Thymus (tissue), 14 donors: ENCODE measurements around the gene RNF168. TPM values are rescaled to one million over a fixed set of nuclear protein-coding genes. Genes with fewer than 3 reads are reported as not detected.
A peak's percentile ranks its signal among the peaks of the same experiment; 100 is the strongest.
"Not testable (repeated sequence)": the region's sequence is repeated elsewhere in the genome, so short reads cannot be mapped to it uniquely, and the experiment has no call there.

Source experiments
- DNase-seq, 9 donors: peaks; one replicate each; pipeline ENCODE4 v3.0.0-alpha.2; 2013; ENCODE audit warnings: low spot score in 9 of 9, low read depth in 6 of 9, missing footprints in 1 of 9
- H3K27ac ChIP-seq, 2 donors: one replicate each; pipeline ENCODE4 v1.5.1; 2013; ENCODE audit warnings: control low read depth in 1 of 2, low read depth in 1 of 2, low read length in 1 of 2, mild to moderate bottlenecking in 1 of 2, moderate library complexity in 1 of 2
- H3K27me3 ChIP-seq, 2 donors: one replicate each; pipeline ENCODE4 v1.5.1; 2013; ENCODE audit warnings: low read length in 1 of 2; ENCODE audit not compliant: control insufficient read depth in 2 of 2, insufficient read depth in 1 of 2
- H3K36me3 ChIP-seq, 2 donors: one replicate each; pipeline ENCODE4 v1.5.1; 2013; ENCODE audit warnings: low read length in 1 of 2, mild to moderate bottlenecking in 1 of 2, moderate library complexity in 1 of 2; ENCODE audit not compliant: control insufficient read depth in 2 of 2, insufficient read depth in 2 of 2
- H3K4me1 ChIP-seq, 2 donors: one replicate each; pipeline ENCODE4 v1.5.1; 2013; ENCODE audit warnings: low read length in 2 of 2; ENCODE audit not compliant: control insufficient read depth in 2 of 2, insufficient read depth in 2 of 2
- H3K4me3 ChIP-seq, 2 donors: one replicate each; pipeline ENCODE4 v1.5.1; 2013; ENCODE audit warnings: low read length in 2 of 2, control low read depth in 1 of 2, mild to moderate bottlenecking in 1 of 2
- H3K9me3 ChIP-seq, 2 donors: one replicate each; pipeline ENCODE4 v1.5.1; 2013; ENCODE audit warnings: low read length in 1 of 2, mild to moderate bottlenecking in 1 of 2; ENCODE audit not compliant: control insufficient read depth in 2 of 2, insufficient read depth in 1 of 2
- WGBS: extraction: QIAGEN DNeasy Blood & Tissue Kit; methylation state at CpG from one replicate; pipeline ENCODE4 v1.1.7; 2013; 5-methylcytosine and 5-hydroxymethylcytosine counted together
- long read RNA-seq, 10 donors: transcript quantifications; one replicate each; lab custom pipeline, GENCODE V29; 2026
- polyA plus RNA-seq: library from polyadenylated mRNA; stranded (reverse); fragments of 200-250 nt; gene quantifications from one replicate; pipeline ENCODE4 v1.2.3, GENCODE V29; 2013
- total RNA-seq: library from RNA; stranded (reverse); fragments of 120-200 nt; gene quantifications from one replicate; pipeline ENCODE4 v1.2.4, GENCODE V29; 2013
- donor health status: healthy.

The RNF168 gene
- total RNA-seq = 15.9 TPM
- polyA plus RNA-seq = 8.4 TPM
- long read RNA-seq, donor 1 = 0 reads
- long read RNA-seq, donor 2 = 0 reads
- long read RNA-seq, donor 3 = 0 reads
- long read RNA-seq, donor 4, full-length matches to known transcripts = 2 of 2 reads
- long read RNA-seq, donor 4, partial matches to known transcripts = 0 of 2 reads
- long read RNA-seq, donor 4, other reads (novel, unspliced or antisense) = 0 of 2 reads
- long read RNA-seq, donor 5, full-length matches to known transcripts = 5 of 5 reads
- long read RNA-seq, donor 5, partial matches to known transcripts = 0 of 5 reads
- long read RNA-seq, donor 5, other reads (novel, unspliced or antisense) = 0 of 5 reads
- long read RNA-seq, donor 6, full-length matches to known transcripts = 3 of 32 reads
- long read RNA-seq, donor 6, partial matches to known transcripts = 0 of 32 reads
- long read RNA-seq, donor 6, other reads (novel, unspliced or antisense) = 29 of 32 reads
- long read RNA-seq, donor 7, partial matches to known transcripts = 52 of 53 reads
- long read RNA-seq, donor 7, other reads (novel, unspliced or antisense) = 0 of 53 reads
- long read RNA-seq, donor 8, full-length matches to known transcripts = 2 of 2 reads
- long read RNA-seq, donor 8, partial matches to known transcripts = 0 of 2 reads
- long read RNA-seq, donor 8, other reads (novel, unspliced or antisense) = 0 of 2 reads
- long read RNA-seq, donor 9, full-length matches to known transcripts = 5 of 5 reads
- long read RNA-seq, donor 9, partial matches to known transcripts = 0 of 5 reads
- long read RNA-seq, donor 9, other reads (novel, unspliced or antisense) = 0 of 5 reads
- long read RNA-seq, donor 10, full-length matches to known transcripts = 4 of 4 reads
- long read RNA-seq, donor 10, partial matches to known transcripts = 0 of 4 reads
- long read RNA-seq, donor 10, other reads (novel, unspliced or antisense) = 0 of 4 reads

GRCh38 chr3:196503196-196504076 is at the start of gene RNF168:
TSS of gene RNF168 (minus strand) at chr3:196503768. CDS start at chr3:196503173, 595 bp downstream.
- Histone ChIP-seq H3K27me3 (no peaks in the 10 kb centered on the region), H3K27ac (peak within 1 kb of the TSS; percentile 81 to 93), H3K4me3 (peak within 1 kb of the TSS; percentile 64 to 86), H3K36me3 (peaks cover 2 to 4% of the 10 kb centered on the region in 2 donors), H3K9me3 (peaks cover 5 to 6% of the 10 kb centered on the region in 2 donors), H3K4me1 (peaks cover 11 to 14% of the 10 kb centered on the region in 2 donors)
- under 1% methylated on average over 75 of the region's 75 CpGs for WGBS
- DNase-seq = peak; percentile 73 to 95 (median 90)

GRCh38 chr3:196552253-196552652 is 48.7 kb upstream of the RNF168 start:
- H3K27ac ChIP-seq = no peak overlapping the region
- 99% methylated on average over 5 of the region's 5 CpGs for WGBS

GRCh38 chr3:196550172-196550571 is 46.6 kb upstream of the RNF168 start:
- DNase-seq, H3K4me3 ChIP-seq, H3K27me3 ChIP-seq, H3K36me3 ChIP-seq, H3K4me1 ChIP-seq, H3K9me3 ChIP-seq, H3K27ac ChIP-seq: not testable (repeated sequence)
- WGBS = 89% methylated on average over 3 of the region's 3 CpGs

More at GRCh38 chr3:196552253-196552652, 48.7 kb upstream of the RNF168 start:
- H3K9me3 ChIP-seq = peaks cover 0 to 8% of the 10 kb centered on the region in 2 donors
- no peaks in the 10 kb centered on the region for H3K4me1 ChIP-seq
- H3K4me3 ChIP-seq = no peak overlapping the region
- no peak for DNase-seq
- H3K27me3 ChIP-seq = no peaks in the 10 kb centered on the region
- H3K36me3 ChIP-seq = peaks cover 0 to 3% of the 10 kb centered on the region in 2 donors

- not testable (repeated sequence) for DNase-seq, H3K27me3 ChIP-seq, H3K4me3 ChIP-seq, H3K9me3 ChIP-seq, H3K4me1 ChIP-seq, H3K27ac ChIP-seq, H3K36me3 ChIP-seq
- 97% methylated on average over 1 of the region's 1 CpG for WGBS
Observed at GRCh38 chr3:196549312-196549711, 45.7 kb upstream of the RNF168 start.

GRCh38 chr3:196547067-196547466 is 43.5 kb upstream of the RNF168 start:
- 100% methylated on average over 2 of the region's 2 CpGs for WGBS
- H3K4me3 ChIP-seq = no peak overlapping the region
- no peak overlapping the region for H3K27ac ChIP-seq

GRCh38 chr3:196546537-196546936 is 43.0 kb upstream of the RNF168 start:
- no peak overlapping the region for H3K27ac ChIP-seq
- 95% methylated on average over 5 of the region's 5 CpGs for WGBS
- DNase-seq = no peak
- H3K9me3 ChIP-seq = peaks cover 0 to 8% of the 10 kb centered on the region in 2 donors
- no peak overlapping the region for H3K4me3 ChIP-seq
- H3K4me1 ChIP-seq = no peaks in the 10 kb centered on the region
- H3K36me3 ChIP-seq = no peaks in the 10 kb centered on the region
- H3K27me3 ChIP-seq = no peaks in the 10 kb centered on the region

More at GRCh38 chr3:196547067-196547466, 43.5 kb upstream of the RNF168 start:
- Histone ChIP-seq H3K27me3 (no peaks in the 10 kb centered on the region), H3K36me3 (no peaks in the 10 kb centered on the region), H3K9me3 (peaks cover 0 to 8% of the 10 kb centered on the region in 2 donors), H3K4me1 (no peaks in the 10 kb centered on the region)
- DNase-seq = no peak

- 98% methylated on average over 2 of the region's 2 CpGs for WGBS
- H3K27me3 ChIP-seq = no peaks in the 10 kb centered on the region
- H3K4me1 ChIP-seq = no peaks in the 10 kb centered on the region
- no peak overlapping the region for H3K27ac ChIP-seq
- H3K36me3 ChIP-seq = no peaks in the 10 kb centered on the region
- no peak overlapping the region for H3K4me3 ChIP-seq
- peaks cover 0 to 6% of the 10 kb centered on the region in 2 donors for H3K9me3 ChIP-seq
- DNase-seq = no peak
Observed at GRCh38 chr3:196544491-196544992, 41.0 kb upstream of the RNF168 start.

GRCh38 chr3:196541684-196542445 is 38.3 kb upstream of the RNF168 start:
- no peaks in the 10 kb centered on the region for H3K9me3 ChIP-seq
- H3K4me1 ChIP-seq = no peaks in the 10 kb centered on the region
- WGBS = 98% methylated on average over 6 of the region's 6 CpGs
- DNase-seq = no peak
- no peak overlapping the region for H3K27ac ChIP-seq
- H3K27me3 ChIP-seq = no peaks in the 10 kb centered on the region
- H3K36me3 ChIP-seq = no peaks in the 10 kb centered on the region
- no peak overlapping the region for H3K4me3 ChIP-seq
